ENCODE measurements around the gene CHD6.

- TF ChIP-seq YY1 (IDR thresholded peaks at IDR 0.05; ENCODE audit: insufficient read depth, insufficient read length) (no peak), ZNF274 (IDR thresholded peaks at IDR 0.05; ENCODE audit: low read depth, low read length) (no peak), SUZ12 (IDR thresholded peaks at IDR 0.05; ENCODE audit: extremely low read depth, insufficient read depth, insufficient read length) (no peak)
These were observed 50.6 kb downstream of the CHD6 start for GRCh38 chr20:41567615-41568014.

Data from NT2/D1 (cell line).